ENCODE data around the gene SUSD6.

SUSD6 gene

DNA sequence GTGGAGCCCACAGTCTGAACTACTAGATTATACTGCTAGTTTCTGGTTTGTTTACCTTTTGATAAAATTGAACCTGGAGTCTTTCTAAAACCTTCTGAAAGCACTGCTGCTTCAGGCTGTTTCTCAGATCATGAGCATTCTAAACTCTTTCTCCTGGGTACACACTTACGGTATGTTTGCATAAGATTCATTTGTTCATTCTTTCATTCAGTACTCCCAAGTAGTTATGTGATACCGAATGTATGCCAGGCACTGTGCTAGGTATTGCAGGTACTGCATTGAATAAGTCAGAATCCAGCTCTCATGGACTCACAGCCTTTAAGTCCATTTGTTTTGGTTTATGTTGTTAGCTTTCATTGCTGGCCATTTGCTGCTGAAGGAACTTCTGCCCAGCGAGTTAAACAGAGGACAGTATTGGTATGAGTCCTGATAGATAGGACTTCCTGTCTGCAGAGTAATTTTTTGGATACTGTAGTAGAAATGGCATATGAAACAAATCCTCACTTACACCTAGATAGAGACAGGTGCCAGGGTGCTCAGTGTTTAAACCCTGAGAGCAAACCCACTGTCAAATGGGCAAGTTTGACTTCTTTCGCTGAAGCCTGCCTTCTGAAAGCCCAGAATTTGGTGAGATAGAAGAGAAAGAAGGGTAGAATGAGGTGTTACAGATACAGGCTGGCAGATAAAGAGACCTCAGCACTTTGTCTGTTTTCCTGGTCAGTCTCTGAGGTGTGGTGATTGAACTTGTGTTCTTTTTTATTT lies 2.1 kb downstream of the SUSD6 start:
- no peak overlapping the region for H3K4me3 ChIP-seq (replicated peaks; ENCODE audit: insufficient read depth, low read length)
- no peak overlapping the region for H3K27ac ChIP-seq (replicated peaks)
- TF ChIP-seq REST (IDR thresholded peaks at IDR 0.05; ENCODE audit: insufficient replicate concordance, low read depth) (no peak), GABPA (IDR thresholded peaks at IDR 0.05; ENCODE audit: low read depth) (no peak), CTCF (IDR thresholded peaks at IDR 0.05; ENCODE audit: insufficient read depth, low read length) (no peak), POLR2AphosphoS5 (IDR thresholded peaks at IDR 0.05; ENCODE audit: low read depth) (no peak), SPI1 (IDR thresholded peaks at IDR 0.05; ENCODE audit: borderline replicate concordance, low read depth) (no peak)
- DNase-seq (ENCODE audit: low read depth in 1 of 2, low spot score in 1 of 2): no peak
- H3K27me3 ChIP-seq (ENCODE audit: insufficient read depth, poor library complexity, severe bottlenecking): no peaks in the 10 kb centered on the region

GRCh38 chr14:69614592-69614991 lies 3.2 kb downstream of the SUSD6 start:
- Histone ChIP-seq H3K27me3 (ENCODE audit: insufficient read depth, poor library complexity, severe bottlenecking) (no peaks in the 10 kb centered on the region), H3K4me3 (replicated peaks; ENCODE audit: insufficient read depth, low read length) (no peak overlapping the region), H3K27ac (replicated peaks) (peak overlapping the region; percentile 70)
- DNase-seq (ENCODE audit: low read depth in 1 of 2, low spot score in 1 of 2): peak in 1 of 2 experiments; percentile 81
- TF ChIP-seq REST (IDR thresholded peaks at IDR 0.05; ENCODE audit: insufficient replicate concordance, low read depth) (no peak), POLR2AphosphoS5 (IDR thresholded peaks at IDR 0.05; ENCODE audit: low read depth) (no peak), GABPA (IDR thresholded peaks at IDR 0.05; ENCODE audit: low read depth) (no peak), CTCF (IDR thresholded peaks at IDR 0.05; ENCODE audit: insufficient read depth, low read length) (no peak), SPI1 (IDR thresholded peaks at IDR 0.05; ENCODE audit: borderline replicate concordance, low read depth) (peak; percentile 68; the same call in 1 of the 2 replicates)

GRCh38 chr14:69615121-69615495 lies 3.7 kb downstream of the SUSD6 start:
- Histone ChIP-seq H3K27me3 (ENCODE audit: insufficient read depth, poor library complexity, severe bottlenecking) (no peaks in the 10 kb centered on the region), H3K4me3 (replicated peaks; ENCODE audit: insufficient read depth, low read length) (no peak overlapping the region), H3K27ac (replicated peaks) (peak overlapping the region; percentile 70)
- TF ChIP-seq REST (IDR thresholded peaks at IDR 0.05; ENCODE audit: insufficient replicate concordance, low read depth): no peak
- no peak for TF ChIP-seq CTCF (IDR thresholded peaks at IDR 0.05; ENCODE audit: insufficient read depth, low read length)
- TF ChIP-seq POLR2AphosphoS5 (IDR thresholded peaks at IDR 0.05; ENCODE audit: low read depth): no peak
- TF ChIP-seq GABPA (IDR thresholded peaks at IDR 0.05; ENCODE audit: low read depth): no peak
- TF ChIP-seq SPI1 (IDR thresholded peaks at IDR 0.05; ENCODE audit: borderline replicate concordance, low read depth): no peak
- no peak for DNase-seq (ENCODE audit: low read depth in 1 of 2, low spot score in 1 of 2)
